ENCODE measurements around the gene TMEM140. TPM values are rescaled to one million over a fixed set of nuclear protein-coding genes. Genes with fewer than 3 reads are reported as not detected.

TMEM140 gene
- total RNA-seq, 1 experiment from 2014 or later, result not detected

DNA sequence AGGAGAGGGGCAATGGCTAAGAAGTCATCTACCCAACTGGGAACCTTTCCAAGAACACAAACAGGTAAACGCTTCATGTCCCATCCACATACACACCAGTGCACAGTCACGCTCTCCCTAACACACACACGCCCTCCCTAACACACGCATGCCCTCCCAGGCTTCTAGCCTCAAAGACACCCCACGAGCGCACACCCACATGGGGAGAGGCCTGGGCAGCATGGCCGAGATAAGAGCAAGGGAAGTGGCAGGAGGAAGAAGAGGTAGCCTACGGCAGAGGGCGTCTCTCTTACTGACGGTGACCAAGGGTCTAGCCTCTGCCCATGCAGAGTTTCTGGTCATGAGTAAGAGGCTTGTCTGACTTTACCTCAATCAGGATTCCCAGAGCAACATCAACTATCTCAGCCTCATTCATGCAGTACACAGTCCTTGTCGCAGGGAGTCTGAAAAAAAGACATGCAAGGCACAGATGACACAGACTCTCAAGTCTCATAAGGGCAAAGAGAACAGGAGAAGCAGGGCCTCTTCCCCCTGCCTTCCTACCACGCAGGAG, 19.6 kb downstream of the TMEM140 start:
- no peak overlapping the region for H3K27ac ChIP-seq (ENCODE audit: low read depth, low read length, poor library complexity, severe bottlenecking)
- peaks cover 7% of the 10 kb centered on the region for H3K4me1 ChIP-seq (ENCODE audit: insufficient read depth, low read length, poor library complexity, severe bottlenecking)
- TF ChIP-seq, protein P1, sequence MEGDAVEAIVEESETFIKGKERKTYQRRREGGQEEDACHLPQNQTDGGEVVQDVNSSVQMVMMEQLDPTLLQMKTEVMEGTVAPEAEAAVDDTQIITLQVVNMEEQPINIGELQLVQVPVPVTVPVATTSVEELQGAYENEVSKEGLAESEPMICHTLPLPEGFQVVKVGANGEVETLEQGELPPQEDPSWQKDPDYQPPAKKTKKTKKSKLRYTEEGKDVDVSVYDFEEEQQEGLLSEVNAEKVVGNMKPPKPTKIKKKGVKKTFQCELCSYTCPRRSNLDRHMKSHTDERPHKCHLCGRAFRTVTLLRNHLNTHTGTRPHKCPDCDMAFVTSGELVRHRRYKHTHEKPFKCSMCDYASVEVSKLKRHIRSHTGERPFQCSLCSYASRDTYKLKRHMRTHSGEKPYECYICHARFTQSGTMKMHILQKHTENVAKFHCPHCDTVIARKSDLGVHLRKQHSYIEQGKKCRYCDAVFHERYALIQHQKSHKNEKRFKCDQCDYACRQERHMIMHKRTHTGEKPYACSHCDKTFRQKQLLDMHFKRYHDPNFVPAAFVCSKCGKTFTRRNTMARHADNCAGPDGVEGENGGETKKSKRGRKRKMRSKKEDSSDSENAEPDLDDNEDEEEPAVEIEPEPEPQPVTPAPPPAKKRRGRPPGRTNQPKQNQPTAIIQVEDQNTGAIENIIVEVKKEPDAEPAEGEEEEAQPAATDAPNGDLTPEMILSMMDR (conservative IDR thresholded peaks at IDR 0.05; ENCODE audit: low read depth, low read length), result no peak
- no peak for TF ChIP-seq EZH2 (IDR thresholded peaks at IDR 0.05; ENCODE audit: borderline replicate concordance, low read depth, low read length, poor library complexity, severe bottlenecking)
- ChIA-PET CTCF (no interaction called here), POLR2A (ENCODE audit: low non-redundant PET) (no interaction called here)
- H3K9me3 ChIP-seq (ENCODE audit: low read depth, low read length, poor library complexity, severe bottlenecking), result peaks cover 5% of the 10 kb centered on the region
- intact Hi-C loops (cut with micrococcal nuclease; ENCODE audit: unreplicated experiment), result no loop called here
- BruUV-seq (replicated peaks), result no TSS peak
- H3K36me3 ChIP-seq (ENCODE audit: insufficient read depth, low read length, poor library complexity, severe bottlenecking), result peaks cover 30% of the 10 kb centered on the region
- no peak for DNase-seq (ENCODE audit: low spot score)
- H3K27me3 ChIP-seq (replicated peaks; ENCODE audit: insufficient read depth, low read depth, low read length, poor library complexity), result no peaks in the 10 kb centered on the region
- no peak overlapping the region for H3K4me3 ChIP-seq (ENCODE audit: low read depth, low read length, poor library complexity, severe bottlenecking)

DNA sequence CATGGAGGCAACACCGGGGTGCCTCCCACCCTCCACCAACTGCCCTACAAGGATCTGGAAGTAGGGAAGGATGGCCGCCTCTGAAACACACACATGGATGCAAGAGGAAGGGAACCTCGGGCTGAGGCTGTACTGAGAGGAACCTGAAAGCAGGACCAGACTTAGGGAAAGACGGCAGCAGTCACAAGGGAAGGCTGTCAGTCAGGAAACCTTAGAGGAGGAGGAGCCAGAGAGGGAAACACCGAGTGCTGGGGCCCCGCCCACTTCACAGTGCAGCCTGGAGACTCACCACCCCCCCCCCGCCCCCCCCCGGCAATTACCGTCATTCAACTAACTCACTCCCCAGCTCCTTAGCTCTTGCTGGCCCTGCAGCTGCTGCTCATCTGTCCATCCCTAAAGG, 20.1 kb downstream of the TMEM140 start:
- no peak for DNase-seq (ENCODE audit: low spot score)
- no peak for TF ChIP-seq EZH2 (IDR thresholded peaks at IDR 0.05; ENCODE audit: borderline replicate concordance, low read depth, low read length, poor library complexity, severe bottlenecking)
- TF ChIP-seq, protein P1 (conservative IDR thresholded peaks at IDR 0.05; ENCODE audit: low read depth, low read length), result no peak
- peaks cover 7% of the 10 kb centered on the region for H3K4me1 ChIP-seq (ENCODE audit: insufficient read depth, low read length, poor library complexity, severe bottlenecking)
- H3K27ac ChIP-seq (ENCODE audit: low read depth, low read length, poor library complexity, severe bottlenecking), result no peak overlapping the region
- no peak overlapping the region for H3K4me3 ChIP-seq (ENCODE audit: low read depth, low read length, poor library complexity, severe bottlenecking)
- BruUV-seq (replicated peaks), result no TSS peak
- peaks cover 30% of the 10 kb centered on the region for H3K36me3 ChIP-seq (ENCODE audit: insufficient read depth, low read length, poor library complexity, severe bottlenecking)
- H3K27me3 ChIP-seq (replicated peaks; ENCODE audit: insufficient read depth, low read depth, low read length, poor library complexity), result no peaks in the 10 kb centered on the region
- intact Hi-C loops (cut with micrococcal nuclease; ENCODE audit: unreplicated experiment), result no loop called here
- CTCF ChIA-PET, result no interaction called here
- peaks cover under 1% of the 10 kb centered on the region for H3K9me3 ChIP-seq (ENCODE audit: low read depth, low read length, poor library complexity, severe bottlenecking)
- POLR2A ChIA-PET (ENCODE audit: low non-redundant PET), result no interaction called here

GRCh38 chr7:135168489-135169140, 20.7 kb downstream of the TMEM140 start:
- ChIA-PET CTCF (interaction anchor here (1.5 kb wide), 1 partner anchor 8 kb away, joined by 4 read pairs; no protein-coding TSS in a partner anchor), POLR2A (ENCODE audit: low non-redundant PET) (no interaction called here)
- Histone ChIP-seq H3K27ac (ENCODE audit: low read depth, low read length, poor library complexity, severe bottlenecking) (no peak overlapping the region), H3K4me3 (ENCODE audit: low read depth, low read length, poor library complexity, severe bottlenecking) (no peak overlapping the region), H3K4me1 (ENCODE audit: insufficient read depth, low read length, poor library complexity, severe bottlenecking) (peaks cover 7% of the 10 kb centered on the region), H3K9me3 (ENCODE audit: low read depth, low read length, poor library complexity, severe bottlenecking) (no peaks in the 10 kb centered on the region), H3K36me3 (ENCODE audit: insufficient read depth, low read length, poor library complexity, severe bottlenecking) (peaks cover 30% of the 10 kb centered on the region), H3K27me3 (replicated peaks; ENCODE audit: insufficient read depth, low read depth, low read length, poor library complexity) (no peaks in the 10 kb centered on the region)
- no peak for DNase-seq (ENCODE audit: low spot score)
- no peak for TF ChIP-seq EZH2 (IDR thresholded peaks at IDR 0.05; ENCODE audit: borderline replicate concordance, low read depth, low read length, poor library complexity, severe bottlenecking)
- TF ChIP-seq, protein P1 (conservative IDR thresholded peaks at IDR 0.05; ENCODE audit: low read depth, low read length), result no peak
- BruUV-seq (replicated peaks), result no TSS peak
- intact Hi-C loops (cut with micrococcal nuclease; ENCODE audit: unreplicated experiment), result no loop called here

All from A673 (cell line).